A549 (cell line): ENCODE results near the gene ANKRD33. TPM values are rescaled to one million over a fixed set of nuclear protein-coding genes. Genes with fewer than 3 reads are reported as not detected.
A peak's percentile ranks its signal among the peaks of the same experiment; 100 is the strongest.

Source experiments
- ATAC-seq, 2 experiments: fragments of 200-7000 bp in 1 of 2; fragments of >200 bp in 1 of 2; cut with Nextera tagmentation in 1 of 2; cut with Tn5 transposase in 1 of 2; 3 replicates each; pipeline versions ENCODE4 v1.8.0 to v1.9.1; 2018 to 2020; ENCODE audit warnings: mild to moderate bottlenecking in 1 of 2, moderate library complexity in 1 of 2
- CTCF ChIA-PET: fragments of 300-600 bp; sonication (Branson Sonifier 250); formaldehyde crosslinking; extraction: SDS; loops from one replicate; lab custom pipeline; 2021; ENCODE audit warnings: antibody characterized with exemption, inconsistent platforms; lab: Yijun Ruan, JAX
- POLR2A ChIA-PET: fragments of 350-600 bp; formaldehyde crosslinking; extraction: SDS; loops from one replicate; lab custom pipeline; 2021; ENCODE audit warnings: antibody characterized with exemption, inconsistent platforms; lab: Yijun Ruan, JAX
- DNase-seq, 2 experiments: peaks; one replicate each; pipeline versions ENCODE4 v3.0.0 to v3.0.0-alpha.2; 2011 to 2016; ENCODE audit warnings: low read depth in 1 of 2, low spot score in 1 of 2
- FAIRE-seq: peaks from 2 replicates; lab custom pipeline; 2011; peaks lifted over from hg19 to GRCh38; lab: Jason Lieb, UNC
- H3K27ac ChIP-seq, 2 experiments: fragments of >200 bp; sonication (Bioruptor Twin); formaldehyde crosslinking; 3 replicates each; pipeline ENCODE4 v1.5.1; 2016 to 2017
- H3K4me1 ChIP-seq: fragments of >200 bp; sonication (Bioruptor Twin); formaldehyde crosslinking; 3 replicates; pipeline ENCODE4 v1.6.1; 2016
- H3K4me2 ChIP-seq: fragments of >200 bp; sonication (Bioruptor Twin); formaldehyde crosslinking; 3 replicates; pipeline ENCODE4 v1.6.1; 2016
- H3K4me3 ChIP-seq: fragments of >200 bp; sonication (Bioruptor Twin); formaldehyde crosslinking; 3 replicates; pipeline ENCODE4 v1.5.1; 2016
- H3K9me3 ChIP-seq: fragments of >200 bp; sonication (Bioruptor Twin); formaldehyde crosslinking; 3 replicates; pipeline ENCODE4 v1.6.1; 2016
- BHLHE40 ChIP-seq: IDR thresholded peaks from 2 replicates; pipeline ENCODE4 v1.6.1; 2012; ENCODE audit warnings: low read depth, low read length, inconsistent platforms
- CHD2 ChIP-seq: fragments of 150-350 bp; IDR thresholded peaks from 2 replicates; pipeline ENCODE4 v1.6.1; 2014; ENCODE audit warnings: low read length; ENCODE audit not compliant: partially characterized antibody
- FOSL2 ChIP-seq, 2 experiments: fragments of 450-650 bp in 1 of 2; fragments of >200 bp in 1 of 2; sonication (Bioruptor Twin) in 1 of 2; formaldehyde crosslinking; IDR thresholded peaks; 2 replicates each; pipeline versions ENCODE4 v1.5.0 to v1.6.1; 2016 to 2020; ENCODE audit warnings: mild to moderate bottlenecking in 1 of 2, moderate library complexity in 1 of 2
- GATA3 ChIP-seq: IDR thresholded peaks from 2 replicates; pipeline ENCODE4 v1.6.1; 2012; ENCODE audit warnings: borderline replicate concordance
- HDAC2 ChIP-seq: fragments of 200-600 bp; sonication (generic); IDR thresholded peaks from 2 replicates; pipeline ENCODE4 v1.6.1; 2016
- JUN ChIP-seq, 2 experiments: fragments of >200 bp; sonication (Bioruptor Twin); formaldehyde crosslinking; IDR thresholded peaks; 2 replicates in 1 of 2; 3 replicates in 1 of 2; pipeline ENCODE4 v1.6.1; 2016 to 2017
- JUNB ChIP-seq: fragments of >200 bp; sonication (Bioruptor Twin); formaldehyde crosslinking; IDR thresholded peaks from 2 replicates; pipeline ENCODE4 v1.6.1; 2016
- MAZ ChIP-seq: fragments of 150-350 bp; IDR thresholded peaks from 2 replicates; pipeline ENCODE4 v1.6.1; 2014; ENCODE audit warnings: antibody characterized with exemption, low read depth, low read length, borderline replicate concordance
- NR3C1 ChIP-seq: fragments of >200 bp; sonication (Bioruptor Twin); formaldehyde crosslinking; IDR thresholded peaks from 3 replicates; pipeline ENCODE4 v1.6.1; 2017
- PHF8 ChIP-seq: fragments of 200-600 bp; sonication (generic); IDR thresholded peaks from 2 replicates; pipeline ENCODE4 v1.6.1; 2016; ENCODE audit warnings: low read depth, mild to moderate bottlenecking, antibody characterized with exemption, moderate library complexity, borderline replicate concordance
- RARB ChIP-seq: fragments of 250-450 bp; sonication (Bioruptor Pico); IDR thresholded peaks from 2 replicates; pipeline ENCODE4 v1.8.0; 2021; ENCODE audit warnings: mild to moderate bottlenecking, moderate library complexity
- RFX5 ChIP-seq: fragments of 450-650 bp; IDR thresholded peaks from 2 replicates; pipeline ENCODE4 v1.7.1; 2014; ENCODE audit warnings: antibody characterized with exemption, mild to moderate bottlenecking, moderate library complexity
- TFCP2L1 ChIP-seq: fragments of 250-450 bp; sonication (Bioruptor Pico); IDR thresholded peaks from 2 replicates; pipeline ENCODE4 v1.5.0; 2021; ENCODE audit warnings: mild to moderate bottlenecking
- TP53 ChIP-seq: fragments of 250-450 bp; sonication (Bioruptor Pico); IDR thresholded peaks from 2 replicates; pipeline ENCODE4 v1.5.0; 2021; ENCODE audit warnings: mild to moderate bottlenecking, moderate library complexity
- ZNF302 ChIP-seq: fragments of 250-450 bp; sonication (Bioruptor Pico); IDR thresholded peaks from 2 replicates; pipeline ENCODE4 v1.9.0; 2021; ENCODE audit warnings: inconsistent platforms, mild to moderate bottlenecking, moderate library complexity
- ZSCAN20 ChIP-seq: fragments of 250-450 bp; sonication (Bioruptor Pico); IDR thresholded peaks from 2 replicates; pipeline ENCODE4 v1.8.0; 2022; ENCODE audit warnings: mild to moderate bottlenecking, moderate library complexity
- WGBS: methylation state at CpG from one replicate; pipeline ENCODE4 v1.1.6; 2017; ENCODE audit errors: missing lambda C conversion rate; 5-methylcytosine and 5-hydroxymethylcytosine counted together
- polyA plus RNA-seq, 4 experiments: library from polyadenylated mRNA; depleted of rRNA in 3 of 4; stranded (reverse); fragments of >200 nt; fragmentation: RNase III in 1 of 4; extraction: RNeasy Plus Mini Kit Qiagen cat#74134 plus additional on column Dnase treatment in 1 of 4; gene quantifications; 2 replicates in 3 of 4; 3 replicates in 1 of 4; pipeline ENCODE4 v1.2.3, GENCODE V29; 2011 to 2017
- TF ChIP-seq, protein P1 (sequence below): IDR thresholded peaks from 2 replicates; pipeline ENCODE4 v1.6.1; 2012
- TF ChIP-seq, protein P2 (sequence below): fragments of 250-450 bp; sonication (Bioruptor Pico); IDR thresholded peaks from 2 replicates; pipeline ENCODE4 v1.5.0; 2020; ENCODE audit warnings: low read depth, mild to moderate bottlenecking, moderate library complexity
- TF ChIP-seq, protein P3 (sequence below): fragments of 150-350 bp; IDR thresholded peaks from 2 replicates; pipeline ENCODE4 v1.6.1; 2014; ENCODE audit warnings: low read depth, mild to moderate bottlenecking, low read length
- TF ChIP-seq, protein P4 (sequence below): fragments of >200 bp; sonication (Bioruptor Twin); formaldehyde crosslinking; IDR thresholded peaks from 3 replicates; pipeline ENCODE4 v1.6.1; 2016
- TF ChIP-seq, protein P5 (sequence below): fragments of 200-600 bp; sonication (generic); IDR thresholded peaks from 2 replicates; pipeline ENCODE4 v1.6.1; 2016; ENCODE audit warnings: antibody characterized with exemption, mild to moderate bottlenecking, moderate library complexity
- TF ChIP-seq, protein P6 (sequence below): fragments of 450-650 bp; IDR thresholded peaks from 2 replicates; pipeline ENCODE4 v1.6.1; 2014; ENCODE audit warnings: antibody characterized with exemption
- TF ChIP-seq, protein P7 (sequence below): fragments of >200 bp; sonication (Bioruptor Twin); formaldehyde crosslinking; IDR thresholded peaks from 3 replicates; pipeline ENCODE4 v1.5.1; 2016

Gene ANKRD33
- polyA plus RNA-seq, 2 of the 4 experiments (the other 2 are of a cell fraction) = not detected

DNA sequence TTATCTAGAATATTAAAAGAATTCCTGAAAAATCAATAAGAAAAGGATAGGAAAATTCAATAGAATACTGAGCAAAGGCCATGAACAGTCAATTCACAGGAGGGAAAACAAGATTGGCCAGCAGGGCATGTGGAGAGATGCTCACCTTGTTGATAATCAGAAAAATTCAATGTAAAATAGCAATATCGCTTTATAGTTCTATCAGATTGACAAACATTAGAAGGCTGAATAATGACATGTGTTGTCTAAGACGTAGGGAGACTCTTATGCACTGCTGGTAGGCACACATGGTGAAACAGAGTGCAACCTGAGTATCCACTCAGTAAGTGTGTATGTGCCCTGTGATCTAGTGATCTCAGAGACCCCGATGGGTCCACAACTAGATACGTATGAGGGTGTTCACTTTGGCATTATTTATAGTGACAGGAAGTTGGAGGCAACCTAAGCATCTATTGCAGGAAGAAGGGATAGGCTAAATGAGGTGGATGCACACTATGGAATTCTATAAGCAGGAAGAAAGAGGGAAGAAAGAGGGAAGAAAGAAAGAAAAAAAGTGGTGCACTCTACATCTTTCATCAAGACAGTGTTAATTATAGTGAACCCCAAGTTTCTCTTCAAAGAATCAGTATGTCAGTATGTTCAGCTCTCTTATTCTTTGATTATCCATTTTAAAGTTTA is 3.8 kb upstream of the ANKRD33 start:
- no peak overlapping the region for H3K27ac ChIP-seq
- no peak for FAIRE-seq
- ChIA-PET CTCF (interaction anchor here (0.9 to 6.6 kb wide), 2 partner anchors 8 to 109 kb away, joined by 4 to 32 read pairs; no protein-coding TSS in a partner anchor), POLR2A (no interaction called here)
- no peaks in the 10 kb centered on the region for H3K4me1 ChIP-seq
- DNase-seq = no peak
- TF ChIP-seq, protein P1, sequence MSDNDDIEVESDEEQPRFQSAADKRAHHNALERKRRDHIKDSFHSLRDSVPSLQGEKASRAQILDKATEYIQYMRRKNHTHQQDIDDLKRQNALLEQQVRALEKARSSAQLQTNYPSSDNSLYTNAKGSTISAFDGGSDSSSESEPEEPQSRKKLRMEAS = no peak
- no peak for TF ChIP-seq ZSCAN20 (CRISPR knock-in tag)
- no peak for TF ChIP-seq TP53 (CRISPR knock-in tag)
- TF ChIP-seq, protein P2, sequence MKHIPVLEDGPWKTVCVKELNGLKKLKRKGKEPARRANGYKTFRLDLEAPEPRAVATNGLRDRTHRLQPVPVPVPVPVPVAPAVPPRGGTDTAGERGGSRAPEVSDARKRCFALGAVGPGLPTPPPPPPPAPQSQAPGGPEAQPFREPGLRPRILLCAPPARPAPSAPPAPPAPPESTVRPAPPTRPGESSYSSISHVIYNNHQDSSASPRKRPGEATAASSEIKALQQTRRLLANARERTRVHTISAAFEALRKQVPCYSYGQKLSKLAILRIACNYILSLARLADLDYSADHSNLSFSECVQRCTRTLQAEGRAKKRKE = no peak
- TF ChIP-seq FOSL2 (IDR thresholded peaks at IDR 0.05) = no peak
- no peak for TF ChIP-seq FOSL2 (CRISPR knock-in tag; IDR thresholded peaks at IDR 0.05)
- H3K4me2 ChIP-seq = 0 out of 3 replicates have a peak overlapping the region, but pooled peaks have one; percentile 4
- no peak overlapping the region for H3K4me3 ChIP-seq
- no peak for ATAC-seq
- 76% methylated on average over 4 of the region's 4 CpGs for WGBS
- 0 out of 3 replicates have a peak, but pooled peaks cover 4% of the 10 kb centered on the region for H3K9me3 ChIP-seq

DNA sequence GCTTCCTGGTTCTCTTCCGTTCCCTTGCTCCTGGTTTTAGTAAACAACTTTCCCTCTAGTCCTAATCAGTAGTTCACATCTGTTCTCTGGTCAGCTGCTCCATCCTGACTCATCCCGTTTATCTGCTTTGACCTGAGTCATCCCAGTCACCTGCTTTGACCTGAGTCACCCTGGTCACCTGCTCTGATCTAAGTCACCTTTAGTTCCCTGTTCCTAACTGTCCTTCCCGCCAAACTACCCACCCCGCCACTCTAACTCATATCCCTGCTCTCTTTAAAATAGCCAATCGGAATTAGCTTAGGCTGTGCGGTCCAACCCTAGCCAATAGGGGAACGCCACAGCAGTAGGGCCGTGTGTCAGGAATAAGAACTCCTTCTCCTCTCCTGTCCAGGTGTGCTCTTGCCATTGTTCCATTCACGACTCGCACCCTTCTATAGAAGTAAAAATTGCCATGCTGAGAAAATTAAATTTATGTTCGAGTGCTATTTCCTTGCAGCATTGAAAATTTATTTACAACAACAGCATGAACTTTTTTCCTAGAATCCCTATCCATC is 3.1 kb upstream of the ANKRD33 start:
- Histone ChIP-seq H3K4me3 (no peak overlapping the region), H3K27ac (no peak overlapping the region; a peak in 1 of 6 replicates), H3K4me1 (no peaks in the 10 kb centered on the region), H3K9me3 (0 out of 3 replicates have a peak, but pooled peaks cover 4% of the 10 kb centered on the region), H3K4me2 (0 out of 3 replicates have a peak overlapping the region, but pooled peaks have one; percentile 4)
- DNase-seq = peak; percentile 50 to 78
- FAIRE-seq = no peak
- WGBS = 70% methylated on average over 11 of the region's 11 CpGs
- ChIA-PET CTCF (interaction anchor here (0.9 to 6.6 kb wide), 4 partner anchors 9 to 108 kb away, joined by 4 to 32 read pairs (median 10); a partner anchor contains a TSS), POLR2A (no interaction called here)
- ATAC-seq = peak; percentile 60 to 70; a peak in 5 of 6 replicates
- TF ChIP-seq GATA3 (peak; percentile 71), RFX5 (no peak), HDAC2 (no peak), CHD2 (no peak), BHLHE40 (no peak), FOSL2 (IDR thresholded peaks at IDR 0.05) (peak; percentile 73), FOSL2 (CRISPR knock-in tag; IDR thresholded peaks at IDR 0.05) (peak; percentile 83), JUN (IDR thresholded peaks at IDR 0.05) (no peak), MAZ (no peak), NR3C1 (no peak), RARB (CRISPR knock-in tag) (no peak), ZNF302 (CRISPR knock-in tag) (no peak), ZSCAN20 (CRISPR knock-in tag) (no peak), PHF8 (no peak), JUNB (peak; percentile 40; the same call in 1 of the 2 replicates), TFCP2L1 (CRISPR knock-in tag) (no peak)
- TF ChIP-seq, protein P3, sequence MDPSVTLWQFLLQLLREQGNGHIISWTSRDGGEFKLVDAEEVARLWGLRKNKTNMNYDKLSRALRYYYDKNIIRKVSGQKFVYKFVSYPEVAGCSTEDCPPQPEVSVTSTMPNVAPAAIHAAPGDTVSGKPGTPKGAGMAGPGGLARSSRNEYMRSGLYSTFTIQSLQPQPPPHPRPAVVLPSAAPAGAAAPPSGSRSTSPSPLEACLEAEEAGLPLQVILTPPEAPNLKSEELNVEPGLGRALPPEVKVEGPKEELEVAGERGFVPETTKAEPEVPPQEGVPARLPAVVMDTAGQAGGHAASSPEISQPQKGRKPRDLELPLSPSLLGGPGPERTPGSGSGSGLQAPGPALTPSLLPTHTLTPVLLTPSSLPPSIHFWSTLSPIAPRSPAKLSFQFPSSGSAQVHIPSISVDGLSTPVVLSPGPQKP = no peak
- TF ChIP-seq, protein P4, sequence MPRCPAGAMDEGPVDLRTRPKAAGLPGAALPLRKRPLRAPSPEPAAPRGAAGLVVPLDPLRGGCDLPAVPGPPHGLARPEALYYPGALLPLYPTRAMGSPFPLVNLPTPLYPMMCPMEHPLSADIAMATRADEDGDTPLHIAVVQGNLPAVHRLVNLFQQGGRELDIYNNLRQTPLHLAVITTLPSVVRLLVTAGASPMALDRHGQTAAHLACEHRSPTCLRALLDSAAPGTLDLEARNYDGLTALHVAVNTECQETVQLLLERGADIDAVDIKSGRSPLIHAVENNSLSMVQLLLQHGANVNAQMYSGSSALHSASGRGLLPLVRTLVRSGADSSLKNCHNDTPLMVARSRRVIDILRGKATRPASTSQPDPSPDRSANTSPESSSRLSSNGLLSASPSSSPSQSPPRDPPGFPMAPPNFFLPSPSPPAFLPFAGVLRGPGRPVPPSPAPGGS = no peak
- TF ChIP-seq, protein P5, sequence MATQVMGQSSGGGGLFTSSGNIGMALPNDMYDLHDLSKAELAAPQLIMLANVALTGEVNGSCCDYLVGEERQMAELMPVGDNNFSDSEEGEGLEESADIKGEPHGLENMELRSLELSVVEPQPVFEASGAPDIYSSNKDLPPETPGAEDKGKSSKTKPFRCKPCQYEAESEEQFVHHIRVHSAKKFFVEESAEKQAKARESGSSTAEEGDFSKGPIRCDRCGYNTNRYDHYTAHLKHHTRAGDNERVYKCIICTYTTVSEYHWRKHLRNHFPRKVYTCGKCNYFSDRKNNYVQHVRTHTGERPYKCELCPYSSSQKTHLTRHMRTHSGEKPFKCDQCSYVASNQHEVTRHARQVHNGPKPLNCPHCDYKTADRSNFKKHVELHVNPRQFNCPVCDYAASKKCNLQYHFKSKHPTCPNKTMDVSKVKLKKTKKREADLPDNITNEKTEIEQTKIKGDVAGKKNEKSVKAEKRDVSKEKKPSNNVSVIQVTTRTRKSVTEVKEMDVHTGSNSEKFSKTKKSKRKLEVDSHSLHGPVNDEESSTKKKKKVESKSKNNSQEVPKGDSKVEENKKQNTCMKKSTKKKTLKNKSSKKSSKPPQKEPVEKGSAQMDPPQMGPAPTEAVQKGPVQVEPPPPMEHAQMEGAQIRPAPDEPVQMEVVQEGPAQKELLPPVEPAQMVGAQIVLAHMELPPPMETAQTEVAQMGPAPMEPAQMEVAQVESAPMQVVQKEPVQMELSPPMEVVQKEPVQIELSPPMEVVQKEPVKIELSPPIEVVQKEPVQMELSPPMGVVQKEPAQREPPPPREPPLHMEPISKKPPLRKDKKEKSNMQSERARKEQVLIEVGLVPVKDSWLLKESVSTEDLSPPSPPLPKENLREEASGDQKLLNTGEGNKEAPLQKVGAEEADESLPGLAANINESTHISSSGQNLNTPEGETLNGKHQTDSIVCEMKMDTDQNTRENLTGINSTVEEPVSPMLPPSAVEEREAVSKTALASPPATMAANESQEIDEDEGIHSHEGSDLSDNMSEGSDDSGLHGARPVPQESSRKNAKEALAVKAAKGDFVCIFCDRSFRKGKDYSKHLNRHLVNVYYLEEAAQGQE = no peak
- TF ChIP-seq, protein P6, sequence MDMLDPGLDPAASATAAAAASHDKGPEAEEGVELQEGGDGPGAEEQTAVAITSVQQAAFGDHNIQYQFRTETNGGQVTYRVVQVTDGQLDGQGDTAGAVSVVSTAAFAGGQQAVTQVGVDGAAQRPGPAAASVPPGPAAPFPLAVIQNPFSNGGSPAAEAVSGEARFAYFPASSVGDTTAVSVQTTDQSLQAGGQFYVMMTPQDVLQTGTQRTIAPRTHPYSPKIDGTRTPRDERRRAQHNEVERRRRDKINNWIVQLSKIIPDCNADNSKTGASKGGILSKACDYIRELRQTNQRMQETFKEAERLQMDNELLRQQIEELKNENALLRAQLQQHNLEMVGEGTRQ = peak; percentile 64; the same call in 1 of the 2 replicates
- TF ChIP-seq, protein P7, sequence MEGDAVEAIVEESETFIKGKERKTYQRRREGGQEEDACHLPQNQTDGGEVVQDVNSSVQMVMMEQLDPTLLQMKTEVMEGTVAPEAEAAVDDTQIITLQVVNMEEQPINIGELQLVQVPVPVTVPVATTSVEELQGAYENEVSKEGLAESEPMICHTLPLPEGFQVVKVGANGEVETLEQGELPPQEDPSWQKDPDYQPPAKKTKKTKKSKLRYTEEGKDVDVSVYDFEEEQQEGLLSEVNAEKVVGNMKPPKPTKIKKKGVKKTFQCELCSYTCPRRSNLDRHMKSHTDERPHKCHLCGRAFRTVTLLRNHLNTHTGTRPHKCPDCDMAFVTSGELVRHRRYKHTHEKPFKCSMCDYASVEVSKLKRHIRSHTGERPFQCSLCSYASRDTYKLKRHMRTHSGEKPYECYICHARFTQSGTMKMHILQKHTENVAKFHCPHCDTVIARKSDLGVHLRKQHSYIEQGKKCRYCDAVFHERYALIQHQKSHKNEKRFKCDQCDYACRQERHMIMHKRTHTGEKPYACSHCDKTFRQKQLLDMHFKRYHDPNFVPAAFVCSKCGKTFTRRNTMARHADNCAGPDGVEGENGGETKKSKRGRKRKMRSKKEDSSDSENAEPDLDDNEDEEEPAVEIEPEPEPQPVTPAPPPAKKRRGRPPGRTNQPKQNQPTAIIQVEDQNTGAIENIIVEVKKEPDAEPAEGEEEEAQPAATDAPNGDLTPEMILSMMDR = no peak
